T follicular helper cell (primary cell): ENCODE measurements around the gene MAP1LC3B2.

Experiments
- DNase-seq: peaks from one replicate; pipeline ENCODE4 v3.0.0-alpha.2; 2020; ENCODE audit warnings: low read depth
- total RNA-seq, 2 experiments: gene quantifications; one replicate each; lab custom pipeline; 2026; lab: John Stamatoyannopoulos, UW

The MAP1LC3B2 gene
- total RNA-seq, result 0.17 to 0.30 reads per million in 2 experiments

GRCh38 chr12:116559162-116559935, at the start of gene MAP1LC3B2:
Gene MAP1LC3B2, plus strand, starts transcription at chr12:116559381. Its CDS starts 16,562 bp downstream, at chr12:116575943.
- peak; percentile 63 for DNase-seq

- no peak for DNase-seq
These were observed 45.2 kb upstream of the MAP1LC3B2 start for GRCh38 chr12:116513944-116514343.

- DNase-seq, result no peak
These were observed 43.5 kb upstream of the MAP1LC3B2 start for GRCh38 chr12:116515684-116516083.

- no peak for DNase-seq
These were observed 42.5 kb upstream of the MAP1LC3B2 start for GRCh38 chr12:116516657-116517056.

- DNase-seq, result no peak
These were observed 41.6 kb upstream of the MAP1LC3B2 start for GRCh38 chr12:116517431-116518045.

GRCh38 chr12:116520225-116520760, 38.9 kb upstream of the MAP1LC3B2 start:
- no peak for DNase-seq

GRCh38 chr12:116520801-116521471, 38.2 kb upstream of the MAP1LC3B2 start:
- DNase-seq, result no peak

GRCh38 chr12:116524311-116524710, 34.9 kb upstream of the MAP1LC3B2 start:
- no peak for DNase-seq

GRCh38 chr12:116524964-116525379, 34.2 kb upstream of the MAP1LC3B2 start:
- DNase-seq, result no peak

- DNase-seq, result no peak
These were observed 33.7 kb upstream of the MAP1LC3B2 start for GRCh38 chr12:116525418-116526001.

- no peak for DNase-seq
These were observed 31.1 kb upstream of the MAP1LC3B2 start for GRCh38 chr12:116528065-116528464.

- no peak for DNase-seq
These were observed 30.7 kb upstream of the MAP1LC3B2 start for GRCh38 chr12:116528498-116528897.

- no peak for DNase-seq
These were observed 30.1 kb upstream of the MAP1LC3B2 start for GRCh38 chr12:116529048-116529447.

- DNase-seq, result no peak
These were observed 29.5 kb upstream of the MAP1LC3B2 start for GRCh38 chr12:116529686-116530085.

- DNase-seq, result no peak
These were observed 26.8 kb upstream of the MAP1LC3B2 start for GRCh38 chr12:116532428-116532827.

GRCh38 chr12:116532986-116533342, 26.2 kb upstream of the MAP1LC3B2 start:
- no peak for DNase-seq

- peak; percentile 61 for DNase-seq
These were observed 25.6 kb upstream of the MAP1LC3B2 start for GRCh38 chr12:116533343-116534251.

GRCh38 chr12:116534311-116535121, 24.7 kb upstream of the MAP1LC3B2 start:
- no peak for DNase-seq

- DNase-seq, result no peak
These were observed 23.9 kb upstream of the MAP1LC3B2 start for GRCh38 chr12:116535241-116535640.
